ENCODE measurements around the gene CTXN1.

CTXN1 gene

DNA sequence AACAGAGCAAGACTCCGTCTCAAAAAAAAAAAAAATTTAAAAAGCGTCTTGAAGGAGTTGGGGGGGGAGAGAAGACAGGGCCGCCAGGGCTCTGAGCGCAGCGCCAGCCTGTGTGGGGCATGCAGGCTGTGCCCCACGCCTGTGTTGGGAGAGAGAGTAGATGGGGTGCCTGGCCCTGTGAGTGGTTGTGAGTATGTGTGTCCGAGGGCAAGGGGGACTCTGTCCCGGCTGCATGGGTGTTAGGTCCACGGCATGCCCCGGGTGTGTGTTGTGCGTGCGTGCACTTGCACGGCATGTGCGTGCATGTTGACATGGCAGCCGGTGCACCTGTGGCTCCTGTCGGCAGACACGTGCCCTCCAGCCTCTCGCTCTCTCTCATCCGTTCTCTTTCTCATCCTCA, 18.8 kb downstream of the CTXN1 start:
- no peak overlapping the region for H3K4me3 ChIP-seq (ENCODE audit: low read depth, low read length)
- no peak for DNase-seq (ENCODE audit: low read depth)
- TF ChIP-seq, protein P1, sequence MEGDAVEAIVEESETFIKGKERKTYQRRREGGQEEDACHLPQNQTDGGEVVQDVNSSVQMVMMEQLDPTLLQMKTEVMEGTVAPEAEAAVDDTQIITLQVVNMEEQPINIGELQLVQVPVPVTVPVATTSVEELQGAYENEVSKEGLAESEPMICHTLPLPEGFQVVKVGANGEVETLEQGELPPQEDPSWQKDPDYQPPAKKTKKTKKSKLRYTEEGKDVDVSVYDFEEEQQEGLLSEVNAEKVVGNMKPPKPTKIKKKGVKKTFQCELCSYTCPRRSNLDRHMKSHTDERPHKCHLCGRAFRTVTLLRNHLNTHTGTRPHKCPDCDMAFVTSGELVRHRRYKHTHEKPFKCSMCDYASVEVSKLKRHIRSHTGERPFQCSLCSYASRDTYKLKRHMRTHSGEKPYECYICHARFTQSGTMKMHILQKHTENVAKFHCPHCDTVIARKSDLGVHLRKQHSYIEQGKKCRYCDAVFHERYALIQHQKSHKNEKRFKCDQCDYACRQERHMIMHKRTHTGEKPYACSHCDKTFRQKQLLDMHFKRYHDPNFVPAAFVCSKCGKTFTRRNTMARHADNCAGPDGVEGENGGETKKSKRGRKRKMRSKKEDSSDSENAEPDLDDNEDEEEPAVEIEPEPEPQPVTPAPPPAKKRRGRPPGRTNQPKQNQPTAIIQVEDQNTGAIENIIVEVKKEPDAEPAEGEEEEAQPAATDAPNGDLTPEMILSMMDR (IDR thresholded peaks at IDR 0.05; ENCODE audit: low read depth, low read length, missing control alignments): no peak

DNA sequence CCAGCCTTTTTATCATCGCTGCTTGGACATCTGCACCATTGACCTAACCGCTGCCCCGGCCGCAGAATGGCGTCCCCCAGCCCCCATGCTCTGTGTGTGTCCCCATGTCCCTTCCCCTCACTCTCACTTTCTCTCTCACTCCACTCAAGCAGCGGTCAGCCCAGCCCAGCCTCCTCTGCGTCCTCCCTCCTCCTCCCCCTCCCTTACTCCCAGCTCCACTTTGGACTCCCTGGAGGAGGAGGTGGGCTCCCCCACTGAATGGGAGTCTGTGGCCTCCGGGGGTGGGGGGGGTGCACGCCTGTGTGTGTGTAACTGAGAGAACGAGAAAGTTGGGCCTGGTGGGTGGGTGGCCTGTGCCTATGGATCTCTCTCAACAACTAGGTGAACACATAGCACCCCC, 20.1 kb downstream of the CTXN1 start:
- TF ChIP-seq, protein P1 (IDR thresholded peaks at IDR 0.05; ENCODE audit: low read depth, low read length, missing control alignments): no peak
- no peak for DNase-seq (ENCODE audit: low read depth)

DNA sequence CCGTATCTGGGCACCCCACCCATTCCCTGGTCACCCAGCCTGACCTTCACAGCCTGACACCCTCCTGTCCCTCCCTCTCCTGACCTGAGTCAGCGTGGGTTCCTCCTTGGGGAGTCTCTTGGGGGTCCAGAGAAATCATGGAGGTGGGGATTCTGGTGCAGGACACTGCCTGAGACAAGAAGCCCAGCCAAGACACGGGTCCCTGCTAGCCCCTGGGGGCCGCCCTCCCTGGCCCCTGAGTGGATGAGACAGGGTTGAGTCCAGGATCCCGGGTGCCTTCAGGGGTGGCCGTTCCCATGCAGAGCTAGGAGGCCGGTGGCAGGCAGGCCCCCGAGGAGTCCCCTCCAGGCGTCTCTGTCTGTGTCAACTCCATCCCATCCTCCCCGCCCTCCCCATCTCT, 20.7 kb downstream of the CTXN1 start:
- H3K4me3 ChIP-seq (ENCODE audit: low read depth, low read length): no peak overlapping the region; the same call in 1 of the 2 replicates
- DNase-seq (ENCODE audit: low read depth): no peak
- TF ChIP-seq, protein P1 (IDR thresholded peaks at IDR 0.05; ENCODE audit: low read depth, low read length, missing control alignments): no peak

More for the DNA sequence above, 20.1 kb downstream of the CTXN1 start:
- H3K4me3 ChIP-seq (ENCODE audit: low read depth, low read length): no peak overlapping the region

DNA sequence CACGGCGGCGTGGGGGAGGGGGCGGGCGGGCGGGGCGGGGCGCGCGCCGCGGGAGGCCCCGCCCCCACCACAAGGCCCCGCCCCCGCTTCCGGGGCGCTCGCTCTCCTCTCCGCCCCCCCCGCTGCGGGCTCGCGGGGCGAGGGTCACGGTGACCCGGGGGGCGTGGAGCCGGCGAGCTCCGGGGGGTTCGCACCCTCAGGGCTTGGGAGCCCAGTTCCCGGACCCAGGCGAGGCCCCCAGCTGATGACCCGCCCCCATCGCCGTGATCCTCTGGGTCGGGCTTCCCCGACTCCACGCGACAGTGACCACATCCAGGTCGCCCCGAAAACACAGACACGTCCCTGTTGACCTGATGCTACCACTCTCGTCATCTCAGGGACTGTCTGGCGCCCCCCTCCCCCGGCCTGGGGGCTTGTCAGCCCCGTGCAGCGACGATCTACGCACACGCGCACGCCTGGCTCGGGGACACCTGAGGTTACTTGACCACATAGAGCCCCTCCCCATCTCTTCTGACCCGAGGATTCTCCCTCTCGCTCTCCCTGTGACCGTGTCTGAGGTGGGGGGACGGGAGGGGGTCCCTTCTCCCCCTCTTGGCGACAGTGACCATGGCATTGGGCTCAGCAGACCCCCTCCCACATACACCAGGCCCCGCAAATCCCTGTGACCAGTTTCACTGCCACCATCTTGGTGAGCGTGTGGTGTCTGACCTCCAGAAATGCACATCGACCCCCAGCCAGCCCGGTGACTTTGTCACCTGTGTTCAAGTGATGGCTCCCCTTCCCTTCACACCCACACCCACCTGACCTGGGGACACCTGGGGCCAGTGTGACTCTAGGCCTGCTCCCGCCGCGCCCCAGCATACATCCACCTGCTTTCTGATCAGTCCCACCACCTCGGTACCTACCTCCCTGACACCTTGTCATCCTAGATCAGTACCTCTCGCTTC, 21.6 kb downstream of the CTXN1 start:
- TF ChIP-seq, protein P1 (IDR thresholded peaks at IDR 0.05; ENCODE audit: low read depth, low read length, missing control alignments): no peak
- no peak for DNase-seq (ENCODE audit: low read depth)

DNA sequence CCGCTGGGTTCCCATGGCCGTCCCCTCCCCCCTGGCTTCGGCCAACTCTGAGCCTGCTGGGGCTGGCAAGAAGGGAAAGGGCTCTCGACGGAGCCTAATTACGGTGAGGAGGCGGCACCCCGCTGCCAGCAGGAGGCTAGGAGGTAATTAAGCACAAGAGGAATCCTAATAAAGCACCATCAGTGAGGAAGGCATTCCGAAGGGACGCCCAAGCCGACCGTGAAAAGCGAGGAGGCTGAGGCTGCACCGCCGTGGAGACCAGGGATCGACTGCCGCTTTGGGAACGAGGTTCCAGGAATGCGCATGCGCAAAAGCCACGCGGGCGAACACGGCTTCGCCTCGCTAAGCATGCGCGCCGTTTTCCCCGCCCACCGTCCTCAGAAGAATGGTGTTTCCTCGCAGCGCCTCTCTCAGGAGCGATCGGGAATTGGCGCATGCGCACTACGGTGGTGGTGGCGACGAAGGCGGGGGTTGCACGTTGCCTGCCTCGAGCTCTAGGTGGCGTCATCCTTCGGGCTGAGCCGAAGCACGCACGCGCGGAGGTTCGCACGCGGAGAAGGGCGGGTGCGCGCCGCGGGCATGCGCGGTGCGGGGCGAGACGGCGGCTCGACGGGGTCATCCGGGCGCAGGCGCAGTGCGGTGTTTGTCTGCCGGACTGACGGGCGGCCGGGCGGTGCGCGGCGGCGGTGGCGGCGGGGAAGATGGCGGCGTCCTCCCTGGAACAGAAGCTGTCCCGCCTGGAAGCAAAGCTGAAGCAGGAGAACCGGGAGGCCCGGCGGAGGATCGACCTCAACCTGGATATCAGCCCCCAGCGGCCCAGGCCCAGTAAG, 22.5 kb downstream of the CTXN1 start, which contains the start of gene MAP2K7:
TSS of gene MAP2K7 (plus strand) at position 634 of the 830 bp plus-strand sequence. CDS start at position 702, 68 bp downstream.
- DNase-seq (ENCODE audit: low read depth): peak; percentile 96
- TF ChIP-seq, protein P1 (IDR thresholded peaks at IDR 0.05; ENCODE audit: low read depth, low read length, missing control alignments): peak; percentile 55
- H3K4me3 ChIP-seq (ENCODE audit: low read depth, low read length): peak within 1 kb of the TSS; percentile 98

More for the DNA sequence above, 21.6 kb downstream of the CTXN1 start:
- H3K4me3 ChIP-seq (ENCODE audit: low read depth, low read length): peak overlapping the region; percentile 98

DNA sequence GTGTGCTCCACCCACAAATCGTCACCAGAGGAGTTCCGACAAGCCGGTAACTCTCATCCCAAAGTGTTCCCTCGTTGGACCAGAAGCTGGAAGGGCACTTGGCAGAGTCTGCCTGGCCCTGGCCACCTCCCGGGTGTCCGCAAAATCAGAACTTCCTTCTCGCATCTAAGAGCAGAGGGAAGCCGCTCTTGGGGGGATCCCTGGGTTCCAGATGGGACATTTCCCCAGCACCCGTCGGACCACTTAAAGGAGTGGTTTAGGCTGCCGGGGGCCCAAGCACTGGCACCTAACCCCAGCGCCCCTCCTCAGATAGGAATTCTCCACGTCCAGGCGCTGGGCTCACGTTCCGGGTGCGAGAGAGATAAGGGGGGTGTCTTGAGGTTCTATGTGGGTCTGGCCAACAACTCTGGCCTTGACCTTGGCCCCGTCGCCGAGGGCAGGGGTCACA, 23.1 kb downstream of the CTXN1 start:
- no peak for DNase-seq (ENCODE audit: low read depth)
- H3K4me3 ChIP-seq (ENCODE audit: low read depth, low read length): peak overlapping the region; percentile 88

More for the DNA sequence above, 23.1 kb downstream of the CTXN1 start:
- TF ChIP-seq, protein P1 (IDR thresholded peaks at IDR 0.05; ENCODE audit: low read depth, low read length, missing control alignments): no peak
